Type B pancreatic cell (in vitro differentiated cells): ENCODE results near the gene ARHGEF12. TPM values are rescaled to one million over a fixed set of nuclear protein-coding genes. Genes with fewer than 3 reads are reported as not detected.

Source experiments
- DNase-seq: peaks from one replicate; pipeline ENCODE4 v3.0.0; 2021; ENCODE audit warnings: mixed read lengths; ENCODE audit not compliant: unreplicated experiment; ENCODE audit errors: extremely low spot score
- H3K27ac Mint-ChIP-seq: 2 replicates; pipeline ENCODE4 v1.8.0; 2021; ENCODE audit warnings: mild to moderate bottlenecking, mixed read lengths
- H3K27me3 Mint-ChIP-seq: 2 replicates; pipeline ENCODE4 v1.8.0; 2021; ENCODE audit warnings: mixed read lengths
- H3K36me3 Mint-ChIP-seq: 2 replicates; pipeline ENCODE4 v1.8.0; 2021; ENCODE audit warnings: mixed read lengths
- H3K4me1 Mint-ChIP-seq: one replicate; pipeline ENCODE4 v1.8.0; 2021; ENCODE audit warnings: mixed read lengths; ENCODE audit not compliant: unreplicated experiment
- H3K4me3 Mint-ChIP-seq: 2 replicates; pipeline ENCODE4 v1.8.0; 2021; ENCODE audit warnings: mild to moderate bottlenecking, mixed read lengths
- H3K9me3 Mint-ChIP-seq: 2 replicates; pipeline ENCODE4 v1.8.0; 2021; ENCODE audit warnings: mixed read lengths
- CTCF ChIP-seq: fragments of 200-600 bp; sonication (generic); conservative IDR thresholded peaks from 2 replicates; pipeline ENCODE4 v1.5.0; 2021; ENCODE audit warnings: antibody characterized with exemption, mild to moderate bottlenecking
- total RNA-seq: library from RNA; stranded (reverse); gene quantifications from 2 replicates; pipeline ENCODE4 v1.2.1, GENCODE V29; 2021; ENCODE audit warnings: low replicate concordance

ARHGEF12 gene
- total RNA-seq, 1 donor from 2014 or later, result 73.8 TPM

DNA sequence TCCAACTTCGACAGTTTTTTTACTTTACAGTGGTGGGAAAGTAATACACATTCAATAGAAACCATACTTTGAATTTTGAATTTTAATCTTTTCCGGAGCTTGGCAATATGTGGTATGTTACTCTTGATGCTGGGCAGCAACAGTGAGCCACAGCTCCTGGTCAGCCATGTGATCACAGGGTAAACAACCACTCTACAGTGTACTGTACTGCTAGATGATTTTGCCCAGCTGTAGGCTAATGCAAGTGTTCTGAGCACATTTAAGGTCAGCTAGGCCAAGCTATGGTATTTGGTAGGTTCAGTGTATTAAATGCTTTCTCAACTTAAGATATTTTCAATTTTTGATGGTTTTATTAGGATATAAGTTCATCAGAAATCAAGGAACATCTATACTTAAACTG is 126.6 kb downstream of the ARHGEF12 start:
- H3K36me3 Mint-ChIP-seq, result peaks cover 47% of the 10 kb centered on the region
- no peaks in the 10 kb centered on the region for H3K4me1 Mint-ChIP-seq
- no peaks in the 10 kb centered on the region for H3K9me3 Mint-ChIP-seq
- no peak overlapping the region for H3K27ac Mint-ChIP-seq
- DNase-seq, result no peak
- no peak overlapping the region for H3K4me3 Mint-ChIP-seq
- H3K27me3 Mint-ChIP-seq, result no peaks in the 10 kb centered on the region
- TF ChIP-seq CTCF, result no peak

DNA sequence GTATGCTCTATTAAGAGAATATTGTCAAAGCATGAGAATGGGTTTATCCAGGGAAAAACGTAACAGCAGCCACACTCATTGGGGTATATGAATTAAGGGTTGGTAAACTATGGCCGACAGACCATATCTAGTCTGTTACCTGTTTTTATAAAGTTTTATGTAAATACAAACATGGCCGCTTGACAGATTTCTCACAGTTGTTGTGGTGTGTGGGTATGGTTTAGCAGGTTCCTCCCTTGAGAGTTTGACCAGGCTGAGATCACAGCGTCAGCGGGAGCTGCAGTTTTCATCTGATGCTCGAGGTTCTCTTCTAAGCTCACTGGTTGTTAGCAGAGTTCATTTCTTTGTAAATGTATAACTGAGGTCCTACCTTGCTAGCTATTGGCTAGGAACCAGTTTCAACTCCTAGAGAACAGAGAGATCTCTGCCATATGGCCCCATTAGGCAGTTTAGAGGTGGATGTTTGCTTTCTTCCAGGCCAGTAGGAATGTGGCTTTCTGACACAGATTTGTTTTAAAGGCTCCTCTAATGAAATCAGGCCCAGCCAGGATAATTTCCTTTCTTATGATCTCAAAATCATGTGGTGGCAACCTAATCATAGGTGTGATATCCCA is 129.8 kb downstream of the ARHGEF12 start:
- peaks cover 41% of the 10 kb centered on the region for H3K36me3 Mint-ChIP-seq
- no peak for TF ChIP-seq CTCF
- no peaks in the 10 kb centered on the region for H3K27me3 Mint-ChIP-seq
- no peaks in the 10 kb centered on the region for H3K9me3 Mint-ChIP-seq
- H3K27ac Mint-ChIP-seq, result peak overlapping the region; percentile 60
- no peak overlapping the region for H3K4me3 Mint-ChIP-seq
- H3K4me1 Mint-ChIP-seq, result no peaks in the 10 kb centered on the region
- no peak for DNase-seq

DNA sequence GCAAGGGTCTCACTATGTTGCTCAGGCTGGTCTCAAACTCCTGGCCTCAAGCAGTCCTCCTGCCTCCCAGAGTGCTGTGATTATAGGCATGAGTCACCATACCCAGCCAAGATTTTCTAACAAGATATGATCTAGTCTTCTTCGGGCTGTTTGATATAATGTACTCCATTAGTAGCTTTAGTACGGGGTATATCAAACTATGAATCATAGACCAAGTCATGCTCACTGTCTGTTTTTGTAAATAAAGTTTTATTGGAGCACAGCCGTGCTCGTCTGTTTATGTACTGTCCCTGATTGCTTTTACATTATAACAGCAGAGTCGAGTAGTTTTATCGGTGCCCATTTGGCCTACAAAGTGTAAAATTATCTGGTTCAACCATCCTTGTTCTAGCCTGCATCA is 131.4 kb downstream of the ARHGEF12 start:
- Mint-ChIP-seq H3K9me3 (no peaks in the 10 kb centered on the region), H3K36me3 (peaks cover 42% of the 10 kb centered on the region), H3K4me1 (no peaks in the 10 kb centered on the region), H3K27ac (no peak overlapping the region), H3K27me3 (no peaks in the 10 kb centered on the region), H3K4me3 (no peak overlapping the region)
- TF ChIP-seq CTCF, result no peak
- no peak for DNase-seq

- Mint-ChIP-seq H3K27me3 (no peaks in the 10 kb centered on the region), H3K27ac (no peak overlapping the region), H3K9me3 (no peaks in the 10 kb centered on the region), H3K36me3 (peaks cover 44% of the 10 kb centered on the region), H3K4me1 (no peaks in the 10 kb centered on the region), H3K4me3 (no peak overlapping the region)
- no peak for DNase-seq
- no peak for TF ChIP-seq CTCF
These were observed 134.9 kb downstream of the ARHGEF12 start for GRCh38 chr11:120471131-120471530.

GRCh38 chr11:120471994-120472393 is 135.8 kb downstream of the ARHGEF12 start:
- H3K27me3 Mint-ChIP-seq, result no peaks in the 10 kb centered on the region
- no peak overlapping the region for H3K27ac Mint-ChIP-seq
- TF ChIP-seq CTCF, result no peak
- H3K9me3 Mint-ChIP-seq, result no peaks in the 10 kb centered on the region
- no peaks in the 10 kb centered on the region for H3K4me1 Mint-ChIP-seq
- no peak overlapping the region for H3K4me3 Mint-ChIP-seq
- DNase-seq, result no peak
- H3K36me3 Mint-ChIP-seq, result peaks cover 41% of the 10 kb centered on the region

DNA sequence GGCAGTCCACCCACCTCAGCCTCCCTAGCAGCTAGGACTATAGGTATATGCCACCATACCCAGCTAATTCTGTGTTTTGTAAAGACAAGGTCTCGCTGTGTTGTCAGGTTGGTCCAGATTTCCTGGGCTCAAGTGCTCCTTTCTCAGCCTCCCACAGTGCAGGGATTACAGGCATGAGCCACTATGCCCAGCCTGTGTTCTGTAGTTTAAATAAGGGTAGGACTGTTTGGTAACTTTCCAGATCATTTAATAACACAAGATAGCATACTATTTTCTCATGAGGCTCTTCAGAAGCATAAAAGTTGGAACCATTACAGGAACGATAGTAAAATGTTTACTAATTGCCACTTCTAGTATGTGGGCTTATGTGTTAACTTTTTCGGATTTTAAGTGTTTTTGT is 137.3 kb downstream of the ARHGEF12 start:
- Mint-ChIP-seq H3K27ac (no peak overlapping the region), H3K4me1 (no peaks in the 10 kb centered on the region), H3K36me3 (peaks cover 43% of the 10 kb centered on the region), H3K4me3 (no peak overlapping the region), H3K27me3 (no peaks in the 10 kb centered on the region), H3K9me3 (no peaks in the 10 kb centered on the region)
- no peak for TF ChIP-seq CTCF
- no peak for DNase-seq
